Measurements from ENCODE around the gene GOLGA3. TPM values are rescaled to one million over a fixed set of nuclear protein-coding genes. Genes with fewer than 3 reads are reported as not detected.
"Not testable (repeated sequence)": the region's sequence is repeated elsewhere in the genome, so short reads cannot be mapped to it uniquely, and the experiment has no call there.

GOLGA3 gene
- polyA plus RNA-seq, 1 donor (not counting 4 experiments of a cell fraction or from before 2014, with no cell fraction given) = 11.0 TPM

GRCh38 chr12:132861558-132861957, 32.9 kb upstream of the GOLGA3 start:
- H3K4me3 ChIP-seq (ENCODE audit: control insufficient read depth in 2 of 3, extremely low read depth in 1 of 3, insufficient read depth in 2 of 3, low read depth in 1 of 3, low read length in 3 of 3) = no peak overlapping the region
- dilution Hi-C loops (cut with MboI; ENCODE audit: extremely low pct_ligation_motif_present, low sequenced_read_pairs) = no loop called here
- H3K36me3 ChIP-seq (ENCODE audit: control insufficient read depth in 2 of 2, extremely low read depth in 1 of 2, insufficient read depth in 2 of 2, low read length in 2 of 2) = peaks cover 26 to 35% of the 10 kb centered on the region in 2 experiments
- H3K4me2 ChIP-seq (ENCODE audit: control insufficient read depth, extremely low read depth, insufficient read depth, low read depth, low read length) = no peak overlapping the region
- H3K9me3 ChIP-seq (ENCODE audit: control insufficient read depth, low read depth, low read length) = peaks cover 5% of the 10 kb centered on the region
- no peaks in the 10 kb centered on the region for H4K20me1 ChIP-seq (ENCODE audit: control insufficient read depth, extremely low read depth, insufficient read depth, low read length)
- H2AFZ ChIP-seq (ENCODE audit: control insufficient read depth, low read length) = no peak overlapping the region
- H3K9me1 ChIP-seq (ENCODE audit: control insufficient read depth, extremely low read depth, insufficient read depth, low read length) = no peaks in the 10 kb centered on the region
- H3K27ac ChIP-seq (ENCODE audit: control insufficient read depth, insufficient read depth, low read length) = no peak overlapping the region
- peaks cover 9% of the 10 kb centered on the region for H3K4me1 ChIP-seq (ENCODE audit: control insufficient read depth, extremely low read depth, insufficient read depth, low read length)
- H3K79me2 ChIP-seq (ENCODE audit: control insufficient read depth, insufficient read depth, low read length) = peaks cover 3% of the 10 kb centered on the region
- TF ChIP-seq EZH2 (IDR thresholded peaks at IDR 0.05; ENCODE audit: low read length) (no peak), CTCF (optimal IDR thresholded peaks at IDR 0.05 in 1 of 3, IDR thresholded peaks at IDR 0.05 in 1 of 3, conservative IDR thresholded peaks at IDR 0.05 in 1 of 3; ENCODE audit: extremely low read depth in 1 of 3, insufficient read depth in 2 of 3, low read length in 3 of 3) (no peak)
- H3K9ac ChIP-seq (ENCODE audit: control insufficient read depth, extremely low read depth, insufficient read depth, low read length) = no peak overlapping the region
- DNase-seq (ENCODE audit: low read depth, low spot score) (no peak), FAIRE-seq (no peak)
- H3K27me3 ChIP-seq (ENCODE audit: control insufficient read depth, extremely low read depth, insufficient read depth, low read length) = no peaks in the 10 kb centered on the region

- Histone ChIP-seq H4K20me1 (ENCODE audit: control insufficient read depth, extremely low read depth, insufficient read depth, low read length) (no peaks in the 10 kb centered on the region), H3K27ac (ENCODE audit: control insufficient read depth, insufficient read depth, low read length) (no peak overlapping the region), H3K79me2 (ENCODE audit: control insufficient read depth, insufficient read depth, low read length) (no peaks in the 10 kb centered on the region), H3K4me2 (ENCODE audit: control insufficient read depth, extremely low read depth, insufficient read depth, low read depth, low read length) (no peak overlapping the region), H3K9ac (ENCODE audit: control insufficient read depth, extremely low read depth, insufficient read depth, low read length) (no peak overlapping the region), H3K36me3 (ENCODE audit: control insufficient read depth in 2 of 2, extremely low read depth in 1 of 2, insufficient read depth in 2 of 2, low read length in 2 of 2) (peaks cover 32 to 39% of the 10 kb centered on the region in 2 experiments), H3K9me1 (ENCODE audit: control insufficient read depth, extremely low read depth, insufficient read depth, low read length) (no peaks in the 10 kb centered on the region), H3K9me3 (ENCODE audit: control insufficient read depth, low read depth, low read length) (no peaks in the 10 kb centered on the region), H3K27me3 (ENCODE audit: control insufficient read depth, extremely low read depth, insufficient read depth, low read length) (no peaks in the 10 kb centered on the region), H3K4me1 (ENCODE audit: control insufficient read depth, extremely low read depth, insufficient read depth, low read length) (no peaks in the 10 kb centered on the region), H2AFZ (ENCODE audit: control insufficient read depth, low read length) (no peak overlapping the region), H3K4me3 (ENCODE audit: control insufficient read depth in 2 of 3, extremely low read depth in 1 of 3, insufficient read depth in 2 of 3, low read depth in 1 of 3, low read length in 3 of 3) (no peak overlapping the region)
- TF ChIP-seq EZH2 (IDR thresholded peaks at IDR 0.05; ENCODE audit: low read length) = no peak
- no peak for TF ChIP-seq CTCF (optimal IDR thresholded peaks at IDR 0.05 in 1 of 3, IDR thresholded peaks at IDR 0.05 in 1 of 3, conservative IDR thresholded peaks at IDR 0.05 in 1 of 3; ENCODE audit: extremely low read depth in 1 of 3, insufficient read depth in 2 of 3, low read length in 3 of 3)
- dilution Hi-C loops (cut with MboI; ENCODE audit: extremely low pct_ligation_motif_present, low sequenced_read_pairs) = no loop called here
- no peak for FAIRE-seq
- no peak for DNase-seq (ENCODE audit: low read depth, low spot score)
Measured at GRCh38 chr12:132858718-132859266, 30.1 kb upstream of the GOLGA3 start.

GRCh38 chr12:132857019-132857418, 28.4 kb upstream of the GOLGA3 start:
- H3K79me2 ChIP-seq (ENCODE audit: control insufficient read depth, insufficient read depth, low read length); H3K4me3 ChIP-seq (ENCODE audit: control insufficient read depth in 2 of 3, extremely low read depth in 1 of 3, insufficient read depth in 2 of 3, low read depth in 1 of 3, low read length in 3 of 3); H3K4me2 ChIP-seq (ENCODE audit: control insufficient read depth, extremely low read depth, insufficient read depth, low read depth, low read length); H4K20me1 ChIP-seq (ENCODE audit: control insufficient read depth, extremely low read depth, insufficient read depth, low read length); DNase-seq (ENCODE audit: low read depth, low spot score); H3K27ac ChIP-seq (ENCODE audit: control insufficient read depth, insufficient read depth, low read length); H3K4me1 ChIP-seq (ENCODE audit: control insufficient read depth, extremely low read depth, insufficient read depth, low read length); H3K9ac ChIP-seq (ENCODE audit: control insufficient read depth, extremely low read depth, insufficient read depth, low read length); H2AFZ ChIP-seq (ENCODE audit: control insufficient read depth, low read length); dilution Hi-C loops (cut with MboI; ENCODE audit: extremely low pct_ligation_motif_present, low sequenced_read_pairs); H3K9me1 ChIP-seq (ENCODE audit: control insufficient read depth, extremely low read depth, insufficient read depth, low read length); H3K9me3 ChIP-seq (ENCODE audit: control insufficient read depth, low read depth, low read length); H3K27me3 ChIP-seq (ENCODE audit: control insufficient read depth, extremely low read depth, insufficient read depth, low read length); FAIRE-seq: not testable (repeated sequence)
- H3K36me3 ChIP-seq (ENCODE audit: control insufficient read depth in 2 of 2, extremely low read depth in 1 of 2, insufficient read depth in 2 of 2, low read length in 2 of 2) = peaks cover 37 to 45% of the 10 kb centered on the region in 2 experiments

Measured in keratinocyte (primary cell).